Measurements from ENCODE around the gene STAT4.

Gene STAT4

DNA sequence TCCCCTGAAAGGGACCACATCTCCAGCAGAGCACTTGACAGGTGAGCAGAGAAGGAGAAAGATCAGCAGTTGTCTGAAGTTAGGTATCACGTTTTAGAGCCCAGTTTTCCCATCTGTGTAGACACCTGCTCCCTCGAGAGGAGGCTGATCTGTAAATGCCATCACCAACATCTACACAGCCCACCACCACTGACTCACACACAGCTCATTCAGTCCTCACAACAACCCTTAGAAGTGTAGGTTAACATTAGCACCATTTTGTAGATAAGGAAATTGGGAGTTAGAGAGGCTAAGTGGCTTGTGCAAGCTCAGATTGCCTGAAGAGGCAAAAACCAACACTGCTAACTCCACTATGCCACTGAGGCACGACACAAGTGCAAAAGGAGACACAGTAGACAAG lies 99.6 kb downstream of the STAT4 start:
- no peaks in the 10 kb centered on the region for H3K9me3 ChIP-seq (ENCODE audit: control insufficient read depth in 1 of 2, low read length in 2 of 2)
- H3K27ac ChIP-seq (ENCODE audit: low read depth, low read length) = no peak overlapping the region
- no peak overlapping the region for H3K9ac ChIP-seq (ENCODE audit: low read depth in 1 of 2, low read length in 2 of 2)
- H3K27me3 ChIP-seq (ENCODE audit: control insufficient read depth in 1 of 2, insufficient read depth in 2 of 2, low read length in 2 of 2) = peaks cover 2 to 8% of the 10 kb centered on the region in 2 donors
- H3K36me3 ChIP-seq (ENCODE audit: control insufficient read depth in 1 of 2, insufficient read depth in 2 of 2, low read length in 2 of 2) = no peaks in the 10 kb centered on the region
- peaks cover 0 to 10% of the 10 kb centered on the region in 2 donors for H3K4me1 ChIP-seq (ENCODE audit: control insufficient read depth in 1 of 2, insufficient read depth in 2 of 2, low read length in 2 of 2)
- no peak overlapping the region for H3K4me3 ChIP-seq (ENCODE audit: low read depth in 1 of 2, low read length in 2 of 2)

DNA sequence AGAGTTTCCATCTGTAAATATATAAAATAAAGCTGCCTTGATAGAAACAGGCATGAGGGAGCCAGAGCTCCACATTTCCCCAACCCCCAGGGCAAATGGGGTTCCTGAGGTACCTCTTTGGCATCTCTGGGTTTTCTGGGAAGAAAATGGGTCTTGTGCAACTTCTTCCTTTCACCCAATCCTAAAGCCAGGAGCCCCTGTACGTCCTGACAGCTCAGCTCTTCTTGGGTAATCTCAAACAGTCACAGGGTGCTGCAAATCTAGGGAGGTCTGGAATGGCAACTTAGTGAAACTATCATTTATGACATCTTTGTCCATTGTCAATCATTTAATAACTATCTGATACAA lies 100.2 kb downstream of the STAT4 start:
- peaks cover 0 to 10% of the 10 kb centered on the region in 2 donors for H3K4me1 ChIP-seq (ENCODE audit: control insufficient read depth in 1 of 2, insufficient read depth in 2 of 2, low read length in 2 of 2)
- H3K27me3 ChIP-seq (ENCODE audit: control insufficient read depth in 1 of 2, insufficient read depth in 2 of 2, low read length in 2 of 2) = peaks cover 2 to 8% of the 10 kb centered on the region in 2 donors
- no peak overlapping the region for H3K9ac ChIP-seq (ENCODE audit: low read depth in 1 of 2, low read length in 2 of 2)
- H3K27ac ChIP-seq (ENCODE audit: low read depth, low read length) = no peak overlapping the region
- no peak overlapping the region for H3K4me3 ChIP-seq (ENCODE audit: low read depth in 1 of 2, low read length in 2 of 2)
- H3K9me3 ChIP-seq (ENCODE audit: control insufficient read depth in 1 of 2, low read length in 2 of 2) = no peaks in the 10 kb centered on the region
- no peaks in the 10 kb centered on the region for H3K36me3 ChIP-seq (ENCODE audit: control insufficient read depth in 1 of 2, insufficient read depth in 2 of 2, low read length in 2 of 2)

DNA sequence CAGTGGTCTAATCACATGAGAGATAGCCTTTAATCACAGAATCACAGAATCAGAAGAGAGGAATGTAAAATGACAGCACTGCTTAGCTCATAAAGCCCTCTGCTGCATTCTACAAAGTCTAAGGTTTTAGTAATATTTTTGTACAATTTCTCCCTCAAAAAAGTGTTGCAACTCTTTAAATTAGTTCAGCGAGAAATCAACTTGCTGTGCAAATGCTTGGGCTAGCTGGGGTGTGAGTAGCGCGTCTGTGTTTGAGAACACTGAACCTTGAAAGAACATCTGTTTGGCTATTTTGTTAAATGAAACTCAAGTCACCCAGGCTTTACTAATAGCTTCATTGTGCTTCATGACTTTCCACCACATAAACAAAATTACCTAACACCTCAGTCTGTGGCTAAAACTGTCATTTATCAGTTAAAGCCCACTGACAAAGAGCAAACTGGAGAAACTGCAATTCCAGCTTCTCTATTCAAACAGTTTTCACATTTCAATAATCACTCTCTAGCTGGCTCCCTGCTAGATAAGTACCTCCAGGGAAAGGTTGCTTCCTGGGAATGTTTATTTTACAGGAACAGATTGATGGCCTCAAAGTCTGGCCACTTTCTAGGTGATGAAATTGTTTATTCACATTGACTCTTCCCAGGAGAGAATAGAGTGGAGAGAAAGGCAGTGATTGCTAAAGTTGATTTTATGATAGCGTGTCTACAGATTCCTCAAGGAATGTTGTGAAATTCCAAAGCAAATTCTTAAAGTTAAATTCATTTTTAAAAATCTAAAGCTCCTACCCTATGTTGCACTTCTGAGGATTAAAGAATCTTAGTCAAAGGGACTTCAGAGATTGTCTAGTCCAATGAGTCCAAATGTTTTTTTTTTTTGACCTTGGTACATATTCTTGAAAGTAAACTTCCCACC lies 100.8 kb downstream of the STAT4 start:
- H3K4me1 ChIP-seq (ENCODE audit: control insufficient read depth in 1 of 2, insufficient read depth in 2 of 2, low read length in 2 of 2) = peaks cover 0 to 10% of the 10 kb centered on the region in 2 donors
- H3K27me3 ChIP-seq (ENCODE audit: control insufficient read depth in 1 of 2, insufficient read depth in 2 of 2, low read length in 2 of 2) = peaks cover 2 to 8% of the 10 kb centered on the region in 2 donors
- H3K9me3 ChIP-seq (ENCODE audit: control insufficient read depth in 1 of 2, low read length in 2 of 2) = no peaks in the 10 kb centered on the region
- no peak overlapping the region for H3K27ac ChIP-seq (ENCODE audit: low read depth, low read length)
- no peak overlapping the region for H3K9ac ChIP-seq (ENCODE audit: low read depth in 1 of 2, low read length in 2 of 2)
- H3K36me3 ChIP-seq (ENCODE audit: control insufficient read depth in 1 of 2, insufficient read depth in 2 of 2, low read length in 2 of 2) = no peaks in the 10 kb centered on the region
- no peak overlapping the region for H3K4me3 ChIP-seq (ENCODE audit: low read depth in 1 of 2, low read length in 2 of 2)

DNA sequence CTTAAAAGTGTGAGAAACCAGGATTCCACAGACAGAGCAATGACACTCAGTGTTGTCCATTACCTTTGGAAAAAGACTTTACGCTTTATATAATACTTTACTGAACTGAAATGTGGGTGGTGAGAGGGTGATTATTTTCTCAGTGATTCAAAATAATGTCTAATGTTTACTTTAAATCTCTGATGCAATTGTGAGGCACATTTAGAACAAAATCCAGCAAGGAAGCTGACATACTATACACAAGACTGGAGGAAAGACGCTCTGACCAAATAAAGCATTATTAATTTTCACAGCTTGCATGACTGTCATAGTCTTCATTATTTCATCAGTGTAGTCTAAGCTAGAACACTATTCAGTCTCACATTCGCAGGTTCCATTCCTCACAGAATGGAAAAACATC lies 102.7 kb downstream of the STAT4 start:
- Histone ChIP-seq H3K9me3 (ENCODE audit: control insufficient read depth in 1 of 2, low read length in 2 of 2) (no peaks in the 10 kb centered on the region), H3K4me3 (ENCODE audit: low read depth in 1 of 2, low read length in 2 of 2) (no peak overlapping the region)

DNA sequence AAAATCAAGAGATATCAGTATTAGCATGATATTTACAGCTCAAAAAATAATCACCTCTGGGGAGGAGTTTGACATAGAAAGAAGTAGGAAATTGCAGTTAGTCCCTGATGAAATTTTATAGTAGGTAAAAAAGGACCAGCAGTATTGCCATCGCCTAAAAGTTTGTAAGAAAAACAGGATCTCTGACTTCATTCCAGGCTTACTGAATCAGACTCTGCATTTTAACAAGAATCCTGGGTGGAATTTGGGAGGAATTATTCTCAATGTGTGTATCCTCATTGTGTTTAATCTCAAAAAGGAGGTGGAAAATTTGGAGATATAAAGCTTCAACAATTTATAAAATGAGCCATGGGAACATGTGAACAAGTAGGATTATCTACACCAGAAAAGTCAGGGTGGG lies 105.7 kb downstream of the STAT4 start:
- Histone ChIP-seq H3K27ac (ENCODE audit: low read depth, low read length) (no peak overlapping the region), H3K4me1 (ENCODE audit: control insufficient read depth in 1 of 2, insufficient read depth in 2 of 2, low read length in 2 of 2) (peaks cover 0 to 5% of the 10 kb centered on the region in 2 donors), H3K4me3 (ENCODE audit: low read depth in 1 of 2, low read length in 2 of 2) (no peak overlapping the region), H3K9me3 (ENCODE audit: control insufficient read depth in 1 of 2, low read length in 2 of 2) (no peaks in the 10 kb centered on the region), H3K9ac (ENCODE audit: low read depth in 1 of 2, low read length in 2 of 2) (no peak overlapping the region), H3K36me3 (ENCODE audit: control insufficient read depth in 1 of 2, insufficient read depth in 2 of 2, low read length in 2 of 2) (no peaks in the 10 kb centered on the region), H3K27me3 (ENCODE audit: control insufficient read depth in 1 of 2, insufficient read depth in 2 of 2, low read length in 2 of 2) (no peaks in the 10 kb centered on the region)

More for the DNA sequence above, 102.7 kb downstream of the STAT4 start:
- Histone ChIP-seq H3K36me3 (ENCODE audit: control insufficient read depth in 1 of 2, insufficient read depth in 2 of 2, low read length in 2 of 2) (no peaks in the 10 kb centered on the region), H3K27me3 (ENCODE audit: control insufficient read depth in 1 of 2, insufficient read depth in 2 of 2, low read length in 2 of 2) (peaks cover 2 to 8% of the 10 kb centered on the region in 2 donors), H3K9ac (ENCODE audit: low read depth in 1 of 2, low read length in 2 of 2) (no peak overlapping the region), H3K27ac (ENCODE audit: low read depth, low read length) (no peak overlapping the region), H3K4me1 (ENCODE audit: control insufficient read depth in 1 of 2, insufficient read depth in 2 of 2, low read length in 2 of 2) (peaks cover 0 to 10% of the 10 kb centered on the region in 2 donors)

DNA sequence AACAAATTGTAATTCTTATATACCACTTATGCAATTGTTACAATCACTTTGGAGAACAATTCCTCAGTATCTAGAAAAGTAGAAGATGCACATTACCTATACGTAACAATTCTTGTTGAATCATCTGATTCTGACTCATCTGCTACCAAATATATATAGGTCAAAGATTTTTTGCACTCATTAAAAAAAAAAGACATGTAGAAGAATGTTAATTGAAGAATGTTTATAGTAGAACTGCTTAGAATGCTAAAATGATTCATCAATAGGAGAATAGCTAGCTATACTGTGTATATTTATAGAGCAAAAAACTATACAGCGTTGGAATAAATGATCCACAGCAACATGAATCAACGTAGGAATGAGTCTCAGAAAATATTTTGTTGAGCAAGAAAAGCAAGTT lies 107.4 kb downstream of the STAT4 start:
- peaks cover 0 to 5% of the 10 kb centered on the region in 2 donors for H3K4me1 ChIP-seq (ENCODE audit: control insufficient read depth in 1 of 2, insufficient read depth in 2 of 2, low read length in 2 of 2)
- no peaks in the 10 kb centered on the region for H3K27me3 ChIP-seq (ENCODE audit: control insufficient read depth in 1 of 2, insufficient read depth in 2 of 2, low read length in 2 of 2)
- H3K9ac ChIP-seq (ENCODE audit: low read depth in 1 of 2, low read length in 2 of 2) = no peak overlapping the region
- H3K27ac ChIP-seq (ENCODE audit: low read depth, low read length) = no peak overlapping the region
- H3K9me3 ChIP-seq (ENCODE audit: control insufficient read depth in 1 of 2, low read length in 2 of 2) = no peaks in the 10 kb centered on the region
- no peaks in the 10 kb centered on the region for H3K36me3 ChIP-seq (ENCODE audit: control insufficient read depth in 1 of 2, insufficient read depth in 2 of 2, low read length in 2 of 2)
- no peak overlapping the region for H3K4me3 ChIP-seq (ENCODE audit: low read depth in 1 of 2, low read length in 2 of 2)

DNA sequence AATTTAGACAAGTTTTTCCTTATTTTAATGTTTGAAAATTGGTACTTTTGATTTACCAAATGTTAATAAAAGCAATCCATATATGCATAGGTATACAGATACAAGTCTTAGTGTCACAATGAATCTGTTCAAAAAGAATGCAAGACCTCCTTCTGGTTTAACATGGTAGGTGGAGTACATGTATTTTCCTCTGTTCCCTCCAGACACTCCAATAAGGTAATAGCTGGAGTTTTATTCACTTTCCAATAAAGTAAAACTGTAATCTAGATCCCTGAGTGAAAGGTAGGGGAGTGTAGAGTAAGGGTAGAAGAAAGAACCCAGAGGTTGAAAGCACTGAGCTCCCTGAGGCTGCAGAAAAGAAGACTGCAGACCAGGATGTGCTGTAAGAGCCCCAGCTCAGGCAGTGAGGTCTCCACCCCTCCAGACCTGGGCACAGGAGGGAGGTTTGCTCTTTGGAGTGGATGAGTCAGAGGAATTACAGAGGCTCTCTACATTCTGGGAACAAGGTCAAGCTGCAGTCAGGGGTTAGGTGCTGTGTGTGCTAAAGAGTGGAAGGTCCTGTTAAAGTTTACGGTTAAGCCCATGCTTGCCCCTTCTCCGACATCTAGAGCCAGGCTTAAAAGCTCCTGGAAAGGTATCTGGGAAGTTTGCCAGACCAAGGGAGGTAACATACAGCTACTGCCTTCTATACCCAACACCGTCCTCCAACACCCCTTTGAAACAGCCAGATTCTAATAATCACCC lies 109.2 kb downstream of the STAT4 start:
- H3K27ac ChIP-seq (ENCODE audit: low read depth, low read length) = no peak overlapping the region
- H3K9me3 ChIP-seq (ENCODE audit: control insufficient read depth in 1 of 2, low read length in 2 of 2) = no peaks in the 10 kb centered on the region
- no peak overlapping the region for H3K9ac ChIP-seq (ENCODE audit: low read depth in 1 of 2, low read length in 2 of 2)
- no peaks in the 10 kb centered on the region for H3K36me3 ChIP-seq (ENCODE audit: control insufficient read depth in 1 of 2, insufficient read depth in 2 of 2, low read length in 2 of 2)
- H3K4me1 ChIP-seq (ENCODE audit: control insufficient read depth in 1 of 2, insufficient read depth in 2 of 2, low read length in 2 of 2) = peaks cover 0 to 5% of the 10 kb centered on the region in 2 donors
- H3K27me3 ChIP-seq (ENCODE audit: control insufficient read depth in 1 of 2, insufficient read depth in 2 of 2, low read length in 2 of 2) = no peaks in the 10 kb centered on the region
- no peak overlapping the region for H3K4me3 ChIP-seq (ENCODE audit: low read depth in 1 of 2, low read length in 2 of 2)

DNA sequence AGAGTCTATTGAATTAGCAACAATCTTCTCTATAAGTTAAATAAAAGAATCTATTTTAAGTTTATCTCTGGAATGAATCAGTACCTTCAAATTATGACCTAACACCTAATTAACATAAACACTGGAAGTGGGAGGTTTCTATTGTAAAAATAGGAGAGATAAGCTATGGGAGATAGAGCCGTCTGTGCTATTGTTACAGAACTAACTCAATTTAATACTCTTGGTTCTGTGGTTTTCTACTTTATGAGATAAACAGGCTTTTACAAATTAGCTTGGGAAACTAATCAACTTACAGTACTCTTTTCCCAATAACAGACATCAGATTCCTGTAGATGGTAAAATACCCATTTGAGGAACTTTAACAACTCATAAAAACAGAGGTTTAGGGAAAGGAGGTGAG lies 111.2 kb downstream of the STAT4 start:
- no peak overlapping the region for H3K9ac ChIP-seq (ENCODE audit: low read depth in 1 of 2, low read length in 2 of 2)
- H3K36me3 ChIP-seq (ENCODE audit: control insufficient read depth in 1 of 2, insufficient read depth in 2 of 2, low read length in 2 of 2) = no peaks in the 10 kb centered on the region
- no peaks in the 10 kb centered on the region for H3K9me3 ChIP-seq (ENCODE audit: control insufficient read depth in 1 of 2, low read length in 2 of 2)
- peaks cover 0 to 5% of the 10 kb centered on the region in 2 donors for H3K4me1 ChIP-seq (ENCODE audit: control insufficient read depth in 1 of 2, insufficient read depth in 2 of 2, low read length in 2 of 2)
- H3K27me3 ChIP-seq (ENCODE audit: control insufficient read depth in 1 of 2, insufficient read depth in 2 of 2, low read length in 2 of 2) = no peaks in the 10 kb centered on the region
- no peak overlapping the region for H3K27ac ChIP-seq (ENCODE audit: low read depth, low read length)
- H3K4me3 ChIP-seq (ENCODE audit: low read depth in 1 of 2, low read length in 2 of 2) = no peak overlapping the region

DNA sequence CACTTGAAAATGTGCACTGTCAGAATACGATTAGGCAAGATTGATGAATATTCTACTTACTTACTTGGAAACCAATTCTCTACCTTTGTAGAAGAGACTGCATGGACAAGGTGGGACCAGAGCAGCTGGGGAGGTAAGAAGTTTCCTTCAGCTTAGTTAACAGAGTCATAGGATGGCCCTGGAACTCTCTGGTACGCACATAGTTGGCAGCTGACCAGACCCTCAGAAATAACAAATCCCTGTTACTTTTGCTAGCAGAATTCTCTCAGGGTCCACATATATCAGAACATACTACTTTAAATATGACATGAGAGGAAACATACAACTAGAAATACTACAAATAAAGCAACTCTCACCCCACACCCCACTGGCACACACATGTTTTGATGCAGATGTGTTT lies 112.1 kb downstream of the STAT4 start:
- Histone ChIP-seq H3K4me1 (ENCODE audit: control insufficient read depth in 1 of 2, insufficient read depth in 2 of 2, low read length in 2 of 2) (peaks cover 0 to 5% of the 10 kb centered on the region in 2 donors), H3K27ac (ENCODE audit: low read depth, low read length) (no peak overlapping the region), H3K4me3 (ENCODE audit: low read depth in 1 of 2, low read length in 2 of 2) (no peak overlapping the region), H3K9ac (ENCODE audit: low read depth in 1 of 2, low read length in 2 of 2) (no peak overlapping the region), H3K27me3 (ENCODE audit: control insufficient read depth in 1 of 2, insufficient read depth in 2 of 2, low read length in 2 of 2) (no peaks in the 10 kb centered on the region), H3K9me3 (ENCODE audit: control insufficient read depth in 1 of 2, low read length in 2 of 2) (no peaks in the 10 kb centered on the region), H3K36me3 (ENCODE audit: control insufficient read depth in 1 of 2, insufficient read depth in 2 of 2, low read length in 2 of 2) (no peaks in the 10 kb centered on the region)

DNA sequence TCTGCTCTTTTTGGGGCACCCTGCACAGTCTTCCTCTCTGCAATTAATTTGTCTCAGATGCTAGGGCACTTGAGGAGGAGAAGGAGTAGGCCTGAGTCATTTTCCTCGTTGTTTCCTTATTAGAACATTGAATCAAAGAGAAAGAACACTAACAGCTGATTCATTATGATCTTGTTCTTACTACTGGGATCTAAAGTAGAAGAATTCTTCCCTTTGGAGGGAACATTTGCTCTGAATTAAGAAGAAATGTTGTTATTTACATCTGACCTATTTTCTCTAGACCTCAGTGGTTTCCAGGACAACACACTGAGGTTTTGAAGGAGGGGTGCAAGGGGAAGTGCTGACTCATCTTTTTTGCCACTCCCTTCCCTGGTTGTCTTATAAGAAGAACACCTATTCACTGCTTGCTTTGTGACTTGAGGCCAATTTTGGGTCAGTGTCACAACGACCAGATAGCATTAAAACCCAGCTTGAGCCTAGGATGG lies 112.5 kb downstream of the STAT4 start:
- Histone ChIP-seq H3K27ac (ENCODE audit: low read depth, low read length) (no peak overlapping the region), H3K27me3 (ENCODE audit: control insufficient read depth in 1 of 2, insufficient read depth in 2 of 2, low read length in 2 of 2) (no peaks in the 10 kb centered on the region), H3K9me3 (ENCODE audit: control insufficient read depth in 1 of 2, low read length in 2 of 2) (no peaks in the 10 kb centered on the region), H3K4me1 (ENCODE audit: control insufficient read depth in 1 of 2, insufficient read depth in 2 of 2, low read length in 2 of 2) (peaks cover 0 to 5% of the 10 kb centered on the region in 2 donors), H3K36me3 (ENCODE audit: control insufficient read depth in 1 of 2, insufficient read depth in 2 of 2, low read length in 2 of 2) (no peaks in the 10 kb centered on the region), H3K4me3 (ENCODE audit: low read depth in 1 of 2, low read length in 2 of 2) (no peak overlapping the region), H3K9ac (ENCODE audit: low read depth in 1 of 2, low read length in 2 of 2) (no peak overlapping the region)

Measured in duodenal mucosa (tissue), 2 donors.